ENCODE measurements around the gene PRR12. TPM values are rescaled to one million over a fixed set of nuclear protein-coding genes. Genes with fewer than 3 reads are reported as not detected.

The PRR12 gene
- total RNA-seq, 1 donor from 2014 or later, result 15.6 TPM

GRCh38 chr19:49656456-49657109 is 65.6 kb downstream of the PRR12 start:
- intact Hi-C loops (cut with micrococcal nuclease), result no loop called here
- DNase-seq (no peak), ATAC-seq (no peak)

- DNase-seq, result no peak
- intact Hi-C loops (cut with micrococcal nuclease), result no loop called here
- no peak for ATAC-seq
These were observed 66.6 kb downstream of the PRR12 start for GRCh38 chr19:49657493-49658138.

- DNase-seq (no peak), ATAC-seq (no peak)
- intact Hi-C loops (cut with micrococcal nuclease), result no loop called here
These were observed 67.1 kb downstream of the PRR12 start for GRCh38 chr19:49658139-49658517.

- DNase-seq (no peak), ATAC-seq (no peak)
- intact Hi-C loops (cut with micrococcal nuclease), result no loop called here
These were observed 67.8 kb downstream of the PRR12 start for GRCh38 chr19:49658566-49659442.

GRCh38 chr19:49660338-49660961 is 69.5 kb downstream of the PRR12 start:
- intact Hi-C loops (cut with micrococcal nuclease), result no loop called here
- ATAC-seq (no peak), DNase-seq (no peak)

- intact Hi-C loops (cut with micrococcal nuclease), result no loop called here
- no peak for ATAC-seq
- DNase-seq, result no peak
These were observed 71.0 kb downstream of the PRR12 start for GRCh38 chr19:49662011-49662410.

- ATAC-seq (no peak), DNase-seq (no peak)
- intact Hi-C loops (cut with micrococcal nuclease), result no loop called here
These were observed 72.2 kb downstream of the PRR12 start for GRCh38 chr19:49663224-49663623.

- intact Hi-C loops (cut with micrococcal nuclease), result no loop called here
- DNase-seq (peak; percentile 93), ATAC-seq (peak; percentile 84)
These were observed 73.4 kb downstream of the PRR12 start for GRCh38 chr19:49664171-49665035.

GRCh38 chr19:49665036-49665350 is 74.0 kb downstream of the PRR12 start:
- ATAC-seq (no peak), DNase-seq (no peak)
- intact Hi-C loops (cut with micrococcal nuclease), result no loop called here

GRCh38 chr19:49665351-49666119 is 74.6 kb downstream of the PRR12 start, which contains the start of the genes BCL2L12 and IRF3:
BCL2L12 (plus strand) TSS chr19:49665933; CDS start chr19:49666693, 760 bp downstream.
IRF3 (minus strand) TSS chr19:49665857; CDS start chr19:49664838, 1,019 bp downstream.
- intact Hi-C loops (cut with micrococcal nuclease), result no loop called here
- DNase-seq (peak; percentile 98), ATAC-seq (peak; percentile 91)

GRCh38 chr19:49666120-49666444 is 75.1 kb downstream of the PRR12 start:
- intact Hi-C loops (cut with micrococcal nuclease), result no loop called here
- ATAC-seq, result no peak
- no peak for DNase-seq

- ATAC-seq (no peak), DNase-seq (no peak)
- intact Hi-C loops (cut with micrococcal nuclease), result no loop called here
These were observed 76.5 kb downstream of the PRR12 start for GRCh38 chr19:49667473-49667872.

GRCh38 chr19:49669516-49669915 is 78.5 kb downstream of the PRR12 start:
- ATAC-seq, result no peak
- intact Hi-C loops (cut with micrococcal nuclease), result no loop called here

GRCh38 chr19:49672131-49672919 is 81.3 kb downstream of the PRR12 start:
- ATAC-seq (no peak), DNase-seq (peak; percentile 85)
- intact Hi-C loops (cut with micrococcal nuclease), result no loop called here

More at GRCh38 chr19:49669516-49669915, 78.5 kb downstream of the PRR12 start:
- no peak for DNase-seq

Measured in left ventricle myocardium superior (tissue), 1 donor.